A549 (cell line): ENCODE measurements around the gene PMS1. TPM values are rescaled to one million over a fixed set of nuclear protein-coding genes. Genes with fewer than 3 reads are reported as not detected.

ENCODE experiments used
- ATAC-seq, 2 experiments: fragments of 200-7000 bp in 1 of 2; fragments of >200 bp in 1 of 2; cut with Nextera tagmentation in 1 of 2; cut with Tn5 transposase in 1 of 2; 3 replicates each; pipeline versions ENCODE4 v1.8.0 to v1.9.1; 2018 to 2020; ENCODE audit warnings: mild to moderate bottlenecking in 1 of 2, moderate library complexity in 1 of 2
- CTCF ChIA-PET: fragments of 300-600 bp; sonication (Branson Sonifier 250); formaldehyde crosslinking; extraction: SDS; loops from one replicate; lab custom pipeline; 2021; ENCODE audit warnings: antibody characterized with exemption, inconsistent platforms; lab: Yijun Ruan, JAX
- POLR2A ChIA-PET: fragments of 350-600 bp; formaldehyde crosslinking; extraction: SDS; loops from one replicate; lab custom pipeline; 2021; ENCODE audit warnings: antibody characterized with exemption, inconsistent platforms; lab: Yijun Ruan, JAX
- DNase-seq, 2 experiments: peaks; one replicate each; pipeline versions ENCODE4 v3.0.0 to v3.0.0-alpha.2; 2011 to 2016; ENCODE audit warnings: low read depth in 1 of 2, low spot score in 1 of 2
- FAIRE-seq: peaks from 2 replicates; lab custom pipeline; 2011; peaks lifted over from hg19 to GRCh38; lab: Jason Lieb, UNC
- H3K27ac ChIP-seq, 2 experiments: fragments of >200 bp; sonication (Bioruptor Twin); formaldehyde crosslinking; 3 replicates each; pipeline ENCODE4 v1.5.1; 2016 to 2017
- H3K4me1 ChIP-seq: fragments of >200 bp; sonication (Bioruptor Twin); formaldehyde crosslinking; 3 replicates; pipeline ENCODE4 v1.6.1; 2016
- H3K4me2 ChIP-seq: fragments of >200 bp; sonication (Bioruptor Twin); formaldehyde crosslinking; 3 replicates; pipeline ENCODE4 v1.6.1; 2016
- H3K4me3 ChIP-seq: fragments of >200 bp; sonication (Bioruptor Twin); formaldehyde crosslinking; 3 replicates; pipeline ENCODE4 v1.5.1; 2016
- H3K9me3 ChIP-seq: fragments of >200 bp; sonication (Bioruptor Twin); formaldehyde crosslinking; 3 replicates; pipeline ENCODE4 v1.6.1; 2016
- BHLHE40 ChIP-seq: IDR thresholded peaks from 2 replicates; pipeline ENCODE4 v1.6.1; 2012; ENCODE audit warnings: low read depth, low read length, inconsistent platforms
- CHD2 ChIP-seq: fragments of 150-350 bp; IDR thresholded peaks from 2 replicates; pipeline ENCODE4 v1.6.1; 2014; ENCODE audit warnings: low read length; ENCODE audit not compliant: partially characterized antibody
- ESRRA ChIP-seq: fragments of 150-350 bp; IDR thresholded peaks from 2 replicates; pipeline ENCODE4 v1.6.1; 2014; ENCODE audit warnings: mild to moderate bottlenecking, low read length, borderline replicate concordance
- FOSL2 ChIP-seq, 2 experiments: fragments of 450-650 bp in 1 of 2; fragments of >200 bp in 1 of 2; sonication (Bioruptor Twin) in 1 of 2; formaldehyde crosslinking; IDR thresholded peaks; 2 replicates each; pipeline versions ENCODE4 v1.5.0 to v1.6.1; 2016 to 2020; ENCODE audit warnings: mild to moderate bottlenecking in 1 of 2, moderate library complexity in 1 of 2
- HEYL ChIP-seq: fragments of 250-450 bp; sonication (Bioruptor Pico); IDR thresholded peaks from 2 replicates; pipeline ENCODE4 v1.8.0; 2021; ENCODE audit warnings: mild to moderate bottlenecking, moderate library complexity
- HOXB13 ChIP-seq: fragments of 250-450 bp; sonication (Bioruptor Pico); IDR thresholded peaks from 2 replicates; pipeline ENCODE4 v1.5.0; 2020; ENCODE audit warnings: low read depth, mild to moderate bottlenecking, moderate library complexity
- JUN ChIP-seq, 2 experiments: fragments of >200 bp; sonication (Bioruptor Twin); formaldehyde crosslinking; IDR thresholded peaks; 2 replicates in 1 of 2; 3 replicates in 1 of 2; pipeline ENCODE4 v1.6.1; 2016 to 2017
- JUNB ChIP-seq: fragments of >200 bp; sonication (Bioruptor Twin); formaldehyde crosslinking; IDR thresholded peaks from 2 replicates; pipeline ENCODE4 v1.6.1; 2016
- KDM1A ChIP-seq: fragments of 200-600 bp; sonication (generic); IDR thresholded peaks from 2 replicates; pipeline ENCODE4 v1.6.1; 2016; ENCODE audit warnings: low read depth, mild to moderate bottlenecking
- MAFK ChIP-seq: fragments of 450-650 bp; IDR thresholded peaks from 2 replicates; pipeline ENCODE4 v1.6.1; 2014; ENCODE audit not compliant: partially characterized antibody
- MAZ ChIP-seq: fragments of 150-350 bp; IDR thresholded peaks from 2 replicates; pipeline ENCODE4 v1.6.1; 2014; ENCODE audit warnings: antibody characterized with exemption, low read depth, low read length, borderline replicate concordance
- MYC ChIP-seq: IDR thresholded peaks from 2 replicates; pipeline ENCODE4 v1.6.1; 2012; ENCODE audit warnings: mild to moderate bottlenecking, inconsistent platforms, low read length, improper control_type of control experiment, borderline replicate concordance
- NR3C1 ChIP-seq: fragments of >200 bp; sonication (Bioruptor Twin); formaldehyde crosslinking; IDR thresholded peaks from 3 replicates; pipeline ENCODE4 v1.6.1; 2017
- POLR2AphosphoS2 ChIP-seq: conservative IDR thresholded peaks from 2 replicates; pipeline ENCODE4 v1.6.1; 2012; ENCODE audit warnings: low read length, improper control_type of control experiment, inconsistent platforms
- RARB ChIP-seq: fragments of 250-450 bp; sonication (Bioruptor Pico); IDR thresholded peaks from 2 replicates; pipeline ENCODE4 v1.8.0; 2021; ENCODE audit warnings: mild to moderate bottlenecking, moderate library complexity
- RCOR1 ChIP-seq: fragments of 150-350 bp; IDR thresholded peaks from 2 replicates; pipeline ENCODE4 v1.6.1; 2014; ENCODE audit warnings: antibody characterized with exemption, low read length, low read depth
- RFX5 ChIP-seq: fragments of 450-650 bp; IDR thresholded peaks from 2 replicates; pipeline ENCODE4 v1.7.1; 2014; ENCODE audit warnings: antibody characterized with exemption, mild to moderate bottlenecking, moderate library complexity
- SMC3 ChIP-seq: fragments of >200 bp; sonication (Bioruptor Twin); formaldehyde crosslinking; IDR thresholded peaks from 3 replicates; pipeline ENCODE4 v1.6.1; 2018; ENCODE audit warnings: inconsistent platforms
- SREBF2 ChIP-seq: fragments of 450-650 bp; IDR thresholded peaks from 2 replicates; pipeline ENCODE4 v1.6.1; 2014; ENCODE audit warnings: mild to moderate bottlenecking, moderate library complexity
- ZC3H11A ChIP-seq: fragments of 450-650 bp; IDR thresholded peaks from 2 replicates; pipeline ENCODE4 v1.6.1; 2014; ENCODE audit warnings: antibody characterized with exemption, mild to moderate bottlenecking
- WGBS: methylation state at CpG from one replicate; pipeline ENCODE4 v1.1.6; 2017; ENCODE audit errors: missing lambda C conversion rate; 5-methylcytosine and 5-hydroxymethylcytosine counted together
- polyA plus RNA-seq, 4 experiments: library from polyadenylated mRNA; depleted of rRNA in 3 of 4; stranded (reverse); fragments of >200 nt; fragmentation: RNase III in 1 of 4; extraction: RNeasy Plus Mini Kit Qiagen cat#74134 plus additional on column Dnase treatment in 1 of 4; gene quantifications; 2 replicates in 3 of 4; 3 replicates in 1 of 4; pipeline ENCODE4 v1.2.3, GENCODE V29; 2011 to 2017
- TF ChIP-seq, protein P1 (sequence below): IDR thresholded peaks from 2 replicates; pipeline ENCODE4 v1.6.1; 2012; ENCODE audit warnings: low read depth, borderline replicate concordance
- TF ChIP-seq, protein P2 (sequence below): fragments of >200 bp; sonication (Bioruptor Twin); formaldehyde crosslinking; IDR thresholded peaks from 3 replicates; pipeline ENCODE4 v1.6.1; 2016
- TF ChIP-seq, protein P3 (sequence below): IDR thresholded peaks from 2 replicates; pipeline ENCODE4 v1.6.1; 2012

The PMS1 gene
- polyA plus RNA-seq, 2 of the 4 experiments (the other 2 are of a cell fraction): 16.1 to 28.9 TPM

DNA sequence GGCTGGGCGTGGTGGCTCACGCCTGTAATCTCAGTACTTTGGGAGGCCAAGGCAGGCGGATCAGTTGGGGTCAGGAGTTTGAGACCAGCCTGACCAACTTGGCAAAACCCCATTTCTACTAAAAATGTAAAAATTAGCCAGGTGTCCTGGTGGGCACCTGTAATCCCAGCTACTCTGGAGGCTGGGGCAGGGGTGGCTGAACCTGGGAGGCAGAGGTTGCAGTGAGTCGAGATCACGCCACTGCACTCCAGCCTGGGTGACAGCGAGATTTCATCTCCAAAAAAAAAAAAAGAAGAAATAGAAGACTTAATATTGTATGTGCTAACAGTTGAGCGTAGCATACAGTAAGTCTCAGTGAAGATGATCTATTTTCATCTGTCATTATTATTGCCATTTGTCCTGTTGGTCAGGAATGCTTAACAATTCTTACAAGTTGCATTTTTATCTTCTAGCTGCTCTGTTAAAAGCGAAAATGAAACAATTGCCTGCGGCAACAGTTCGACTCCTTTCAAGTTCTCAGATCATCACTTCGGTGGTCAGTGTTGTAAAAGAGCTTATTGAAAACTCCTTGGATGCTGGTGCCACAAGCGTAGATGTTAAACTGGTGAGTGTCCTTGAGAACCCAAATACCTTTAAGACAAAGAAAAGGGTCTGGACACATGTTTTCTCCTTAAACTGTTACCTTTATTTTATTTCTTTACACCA is 7.2 kb downstream of the PMS1 start:
- CTCF ChIA-PET: no interaction called here
- Histone ChIP-seq H3K9me3 (no peaks in the 10 kb centered on the region), H3K4me1 (peaks cover 8% of the 10 kb centered on the region; the same call in 1 of the 3 replicates), H3K27ac (no peak overlapping the region), H3K4me2 (no peak overlapping the region), H3K4me3 (no peak overlapping the region)
- POLR2A ChIA-PET: no interaction called here
- no peak for TF ChIP-seq HOXB13 (CRISPR knock-in tag)
- TF ChIP-seq ESRRA: no peak
- no peak for TF ChIP-seq RCOR1
- TF ChIP-seq, protein P1, sequence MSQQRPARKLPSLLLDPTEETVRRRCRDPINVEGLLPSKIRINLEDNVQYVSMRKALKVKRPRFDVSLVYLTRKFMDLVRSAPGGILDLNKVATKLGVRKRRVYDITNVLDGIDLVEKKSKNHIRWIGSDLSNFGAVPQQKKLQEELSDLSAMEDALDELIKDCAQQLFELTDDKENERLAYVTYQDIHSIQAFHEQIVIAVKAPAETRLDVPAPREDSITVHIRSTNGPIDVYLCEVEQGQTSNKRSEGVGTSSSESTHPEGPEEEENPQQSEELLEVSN: no peak
- TF ChIP-seq MAZ: no peak
- no peak for TF ChIP-seq BHLHE40
- no peak for TF ChIP-seq JUN (IDR thresholded peaks at IDR 0.05)
- TF ChIP-seq SMC3: no peak
- no peak for TF ChIP-seq CHD2
- no peak for TF ChIP-seq NR3C1
- no peak for TF ChIP-seq POLR2AphosphoS2
- no peak for TF ChIP-seq ZC3H11A
- TF ChIP-seq MYC: no peak
- no peak for TF ChIP-seq RARB (CRISPR knock-in tag)
- no peak for TF ChIP-seq HEYL (CRISPR knock-in tag)
- no peak for TF ChIP-seq KDM1A
- TF ChIP-seq, protein P2, sequence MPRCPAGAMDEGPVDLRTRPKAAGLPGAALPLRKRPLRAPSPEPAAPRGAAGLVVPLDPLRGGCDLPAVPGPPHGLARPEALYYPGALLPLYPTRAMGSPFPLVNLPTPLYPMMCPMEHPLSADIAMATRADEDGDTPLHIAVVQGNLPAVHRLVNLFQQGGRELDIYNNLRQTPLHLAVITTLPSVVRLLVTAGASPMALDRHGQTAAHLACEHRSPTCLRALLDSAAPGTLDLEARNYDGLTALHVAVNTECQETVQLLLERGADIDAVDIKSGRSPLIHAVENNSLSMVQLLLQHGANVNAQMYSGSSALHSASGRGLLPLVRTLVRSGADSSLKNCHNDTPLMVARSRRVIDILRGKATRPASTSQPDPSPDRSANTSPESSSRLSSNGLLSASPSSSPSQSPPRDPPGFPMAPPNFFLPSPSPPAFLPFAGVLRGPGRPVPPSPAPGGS: no peak
- no peak for TF ChIP-seq MAFK
- TF ChIP-seq FOSL2 (IDR thresholded peaks at IDR 0.05): no peak
- TF ChIP-seq FOSL2 (CRISPR knock-in tag; IDR thresholded peaks at IDR 0.05): no peak
- FAIRE-seq: no peak
- ATAC-seq: no peak
- WGBS: 96% methylated on average over 12 of the region's 12 CpGs
- DNase-seq: no peak

DNA sequence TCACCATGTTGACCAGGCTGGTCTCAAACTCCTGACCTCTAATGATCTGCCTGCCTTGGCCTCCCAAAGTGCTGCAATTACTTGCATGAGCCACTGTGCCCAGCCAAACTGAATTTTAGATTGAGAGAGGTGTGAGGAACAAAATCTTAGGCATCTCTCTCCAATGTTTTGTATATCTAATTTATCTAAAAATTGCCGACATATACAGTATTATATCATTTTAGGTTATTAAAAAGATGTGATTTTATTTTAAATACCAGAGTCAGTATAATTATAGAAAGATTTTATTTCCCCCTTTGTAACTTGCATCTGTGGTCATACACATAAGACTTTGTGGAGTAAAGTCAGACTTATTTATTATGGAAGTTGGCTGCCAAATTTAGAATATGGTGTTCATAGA is 10.1 kb downstream of the PMS1 start:
- H3K4me3 ChIP-seq: no peak overlapping the region
- POLR2A ChIA-PET: no interaction called here
- no peak overlapping the region for H3K27ac ChIP-seq
- no peak overlapping the region for H3K4me2 ChIP-seq
- DNase-seq (no peak), ATAC-seq (no peak), FAIRE-seq (no peak)
- 100% methylated on average over 1 of the region's 1 CpG for WGBS
- TF ChIP-seq, protein P2: no peak
- TF ChIP-seq MAFK: peak; percentile 79
- H3K9me3 ChIP-seq: no peaks in the 10 kb centered on the region
- H3K4me1 ChIP-seq: peaks cover 16% of the 10 kb centered on the region; the same call in 2 of the 3 replicates
- CTCF ChIA-PET: no interaction called here

DNA sequence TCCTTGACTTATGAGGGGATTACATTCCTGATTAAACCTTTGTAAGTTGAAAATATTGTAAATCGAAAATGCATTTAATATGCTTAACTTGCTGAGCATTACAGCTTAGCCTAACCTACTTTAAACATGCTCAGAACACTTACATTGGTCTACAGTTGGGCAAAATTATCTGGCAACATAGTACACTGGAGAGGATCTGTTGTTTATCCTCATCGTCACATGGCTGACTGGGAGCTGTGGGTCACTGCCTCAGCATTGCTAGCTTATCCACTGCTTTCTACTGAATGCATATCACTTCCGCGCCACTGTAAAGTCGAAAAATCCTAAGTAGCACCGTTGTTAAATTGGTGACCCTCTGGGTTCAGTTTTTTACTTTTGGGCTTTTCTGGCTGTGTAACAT is 13.7 kb downstream of the PMS1 start:
- DNase-seq: no peak
- no peak for ATAC-seq
- no peak for FAIRE-seq
- CTCF ChIA-PET: interaction anchor here (0.7 to 2.7 kb wide), 10 partner anchors 16 to 298 kb away, joined by 3 to 15 read pairs (median 4); no protein-coding TSS in a partner anchor
- H3K4me1 ChIP-seq: peaks cover 33% of the 10 kb centered on the region
- H3K4me3 ChIP-seq: no peak overlapping the region
- TF ChIP-seq JUNB: no peak
- TF ChIP-seq RFX5: no peak
- no peak for TF ChIP-seq SREBF2
- TF ChIP-seq, protein P3, sequence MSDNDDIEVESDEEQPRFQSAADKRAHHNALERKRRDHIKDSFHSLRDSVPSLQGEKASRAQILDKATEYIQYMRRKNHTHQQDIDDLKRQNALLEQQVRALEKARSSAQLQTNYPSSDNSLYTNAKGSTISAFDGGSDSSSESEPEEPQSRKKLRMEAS: no peak
- TF ChIP-seq, all 56 proteins: peak for 0
- no peak overlapping the region; a peak in 1 of 6 replicates for H3K27ac ChIP-seq
- H3K9me3 ChIP-seq: no peaks in the 10 kb centered on the region
- POLR2A ChIA-PET: no interaction called here
- H3K4me2 ChIP-seq: no peak overlapping the region
- 85% methylated on average over 6 of the region's 6 CpGs for WGBS
